Measurements from ENCODE around the gene SLIT3. TPM values are rescaled to one million over a fixed set of nuclear protein-coding genes. Genes with fewer than 3 reads are reported as not detected.

SLIT3 gene
- total RNA-seq, 2 experiments from 2014 or later = not detected

GRCh38 chr5:168685566-168685965 is 615.4 kb downstream of the SLIT3 start:
- H3K4me3 ChIP-seq (ENCODE audit: low read length) = no peak overlapping the region
- H3K4me3 Mint-ChIP-seq = no peak overlapping the region
- peaks cover 0 to 8% of the 10 kb centered on the region in 2 experiments for H3K9me3 ChIP-seq (ENCODE audit: control insufficient read depth in 1 of 2, insufficient read depth in 1 of 2, low read length in 2 of 2)
- H3K27me3 Mint-ChIP-seq = no peaks in the 10 kb centered on the region
- peaks cover 9% of the 10 kb centered on the region for H3K4me1 ChIP-seq (ENCODE audit: insufficient read depth, low read length)
- no peak for TF ChIP-seq CTCF (IDR thresholded peaks at IDR 0.05)
- ChIA-PET CTCF (no interaction called here), POLR2A (no interaction called here)
- no peak overlapping the region for H3K27ac ChIP-seq (ENCODE audit: low read depth in 1 of 2, low read length in 2 of 2)
- no peak for DNase-seq
- H3K27me3 ChIP-seq (ENCODE audit: control insufficient read depth in 1 of 2, insufficient read depth in 2 of 2, low read length in 2 of 2) = no peaks in the 10 kb centered on the region
- no peaks in the 10 kb centered on the region for H3K36me3 Mint-ChIP-seq (ENCODE audit: low read depth)
- H3K4me1 Mint-ChIP-seq (ENCODE audit: low read depth) = peaks cover 14% of the 10 kb centered on the region
- intact Hi-C loops (cut with DNase I, micrococcal nuclease) = no loop called here
- no peak for ATAC-seq (ENCODE audit: poor library complexity)
- no peaks in the 10 kb centered on the region for H3K9me3 Mint-ChIP-seq
- no peaks in the 10 kb centered on the region for H3K36me3 ChIP-seq (ENCODE audit: insufficient read depth, low read length)
- H3K27ac Mint-ChIP-seq = no peak overlapping the region

GRCh38 chr5:168683927-168684295 is 617.0 kb downstream of the SLIT3 start:
- Mint-ChIP-seq H3K4me3 (peak overlapping the region; percentile 76), H3K27ac (peak overlapping the region; percentile 72)

GRCh38 chr5:168683247-168683926 is 617.6 kb downstream of the SLIT3 start:
- peak overlapping the region; percentile 76 for H3K4me3 Mint-ChIP-seq
- intact Hi-C loops (cut with DNase I, micrococcal nuclease) = no loop called here

More at GRCh38 chr5:168683927-168684295, 617.0 kb downstream of the SLIT3 start:
- Mint-ChIP-seq H3K27me3 (no peaks in the 10 kb centered on the region), H3K9me3 (no peaks in the 10 kb centered on the region), H3K4me1 (ENCODE audit: low read depth) (peaks cover 14% of the 10 kb centered on the region), H3K36me3 (ENCODE audit: low read depth) (no peaks in the 10 kb centered on the region)
- Histone ChIP-seq H3K9me3 (ENCODE audit: control insufficient read depth in 1 of 2, insufficient read depth in 1 of 2, low read length in 2 of 2) (peaks cover 0 to 8% of the 10 kb centered on the region in 2 experiments), H3K27ac (ENCODE audit: low read depth in 1 of 2, low read length in 2 of 2) (no peak overlapping the region), H3K36me3 (ENCODE audit: insufficient read depth, low read length) (no peaks in the 10 kb centered on the region), H3K4me1 (ENCODE audit: insufficient read depth, low read length) (peaks cover 12% of the 10 kb centered on the region), H3K27me3 (ENCODE audit: control insufficient read depth in 1 of 2, insufficient read depth in 2 of 2, low read length in 2 of 2) (no peaks in the 10 kb centered on the region), H3K4me3 (ENCODE audit: low read length) (no peak overlapping the region)
- no peak for TF ChIP-seq CTCF (IDR thresholded peaks at IDR 0.05)
- intact Hi-C loops (cut with DNase I, micrococcal nuclease) = no loop called here
- ATAC-seq (ENCODE audit: poor library complexity) (no peak), DNase-seq (no peak)
- POLR2A ChIA-PET = no interaction called here
- CTCF ChIA-PET = no interaction called here

More at GRCh38 chr5:168683247-168683926, 617.6 kb downstream of the SLIT3 start:
- Mint-ChIP-seq H3K9me3 (no peaks in the 10 kb centered on the region), H3K36me3 (ENCODE audit: low read depth) (no peaks in the 10 kb centered on the region), H3K27me3 (no peaks in the 10 kb centered on the region), H3K27ac (peak overlapping the region; percentile 72), H3K4me1 (ENCODE audit: low read depth) (peaks cover 14% of the 10 kb centered on the region)
- CTCF ChIA-PET = no interaction called here
- DNase-seq (peak in 11 of 14 experiments; percentile 7 to 53 (median 39)), ATAC-seq (ENCODE audit: poor library complexity) (peak; percentile 80)
- peaks cover 0 to 8% of the 10 kb centered on the region in 2 experiments for H3K9me3 ChIP-seq (ENCODE audit: control insufficient read depth in 1 of 2, insufficient read depth in 1 of 2, low read length in 2 of 2)
- H3K4me1 ChIP-seq (ENCODE audit: insufficient read depth, low read length) = peaks cover 12% of the 10 kb centered on the region
- no peak for TF ChIP-seq CTCF (IDR thresholded peaks at IDR 0.05)
- H3K27me3 ChIP-seq (ENCODE audit: control insufficient read depth in 1 of 2, insufficient read depth in 2 of 2, low read length in 2 of 2) = no peaks in the 10 kb centered on the region
- no peak overlapping the region for H3K27ac ChIP-seq (ENCODE audit: low read depth in 1 of 2, low read length in 2 of 2)
- H3K36me3 ChIP-seq (ENCODE audit: insufficient read depth, low read length) = no peaks in the 10 kb centered on the region
- POLR2A ChIA-PET = no interaction called here
- peak overlapping the region; percentile 1 for H3K4me3 ChIP-seq (ENCODE audit: low read length)
